RWPE2 (cell line): Measurements from ENCODE around the gene PDSS2.

ENCODE experiments used
- ATAC-seq: fragments of 200-7000 bp; cut with Tn5 transposase; 3 replicates; pipeline ENCODE4 v1.9.1; 2021; ENCODE audit warnings: low read depth
- DNase-seq: peaks from one replicate; pipeline ENCODE4 v3.0.0-alpha.2; 2020; ENCODE audit warnings: low spot score
- H3K27ac ChIP-seq: fragments of 450-650 bp; 2 replicates; pipeline ENCODE4 v1.5.1; 2017; ENCODE audit warnings: mild to moderate bottlenecking; ENCODE audit not compliant: poor library complexity, severe bottlenecking
- H3K27me3 ChIP-seq: fragments of 250-450 bp; sonication (Bioruptor Pico); 2 replicates; pipeline ENCODE4 v1.5.1; 2021; ENCODE audit warnings: mild to moderate bottlenecking, moderate library complexity; ENCODE audit not compliant: insufficient read depth, poor library complexity, severe bottlenecking
- H3K36me3 ChIP-seq: fragments of 250-450 bp; sonication (Bioruptor Pico); 2 replicates; pipeline ENCODE4 v1.5.1; 2020; ENCODE audit warnings: low read depth, mild to moderate bottlenecking, moderate library complexity
- H3K4me1 ChIP-seq: fragments of 250-450 bp; sonication (Bioruptor Pico); 2 replicates; pipeline ENCODE4 v1.5.1; 2021; ENCODE audit warnings: mild to moderate bottlenecking, moderate library complexity; ENCODE audit not compliant: insufficient read depth, poor library complexity, severe bottlenecking
- H3K4me3 ChIP-seq: fragments of 250-450 bp; sonication (Bioruptor Pico); 2 replicates; pipeline ENCODE4 v1.5.1; 2021; ENCODE audit warnings: mild to moderate bottlenecking, moderate library complexity; ENCODE audit not compliant: severe bottlenecking
- H3K9me3 ChIP-seq: fragments of 250-450 bp; sonication (Bioruptor Pico); 2 replicates; pipeline ENCODE4 v1.5.1; 2021; ENCODE audit warnings: mild to moderate bottlenecking, moderate library complexity; ENCODE audit not compliant: severe bottlenecking
- CTCF ChIP-seq: fragments of 450-650 bp; IDR thresholded peaks from one replicate; pipeline ENCODE4 v1.5.1; 2017; ENCODE audit warnings: mild to moderate bottlenecking, moderate library complexity; ENCODE audit not compliant: poor library complexity, severe bottlenecking

Gene PDSS2

GRCh38 chr6:107459283-107460082 lies at the start of gene PDSS2:
Gene PDSS2 (minus strand): TSS chr6:107459564. CDS start chr6:107459285, 279 bp downstream.
- Histone ChIP-seq H3K4me1 (peaks cover 7% of the 10 kb centered on the region), H3K27ac (peak within 1 kb of the TSS; percentile 50), H3K4me3 (peak within 1 kb of the TSS; percentile 58), H3K9me3 (no peaks in the 10 kb centered on the region), H3K36me3 (no peaks in the 10 kb centered on the region), H3K27me3 (no peaks in the 10 kb centered on the region)
- TF ChIP-seq CTCF = peak; percentile 53
- DNase-seq (peak; percentile 97), ATAC-seq (peak; percentile 92)

- Histone ChIP-seq H3K36me3 (no peaks in the 10 kb centered on the region), H3K27ac (no peak overlapping the region), H3K9me3 (no peaks in the 10 kb centered on the region), H3K27me3 (no peaks in the 10 kb centered on the region), H3K4me1 (no peaks in the 10 kb centered on the region), H3K4me3 (no peak overlapping the region)
- DNase-seq (no peak), ATAC-seq (peak; percentile 61; the same call in 2 of the 3 replicates)
- no peak for TF ChIP-seq CTCF
Measured at GRCh38 chr6:107506145-107506544, 46.8 kb upstream of the PDSS2 start.

GRCh38 chr6:107504270-107505026 lies 45.1 kb upstream of the PDSS2 start:
- DNase-seq = no peak
- Histone ChIP-seq H3K4me3 (no peak overlapping the region), H3K9me3 (no peaks in the 10 kb centered on the region), H3K36me3 (no peaks in the 10 kb centered on the region), H3K4me1 (no peaks in the 10 kb centered on the region), H3K27me3 (peaks cover 3% of the 10 kb centered on the region), H3K27ac (no peak overlapping the region)
- ATAC-seq = no peak
- TF ChIP-seq CTCF = no peak

GRCh38 chr6:107496892-107497684 lies 37.7 kb upstream of the PDSS2 start:
- Histone ChIP-seq H3K27me3 (peaks cover 18% of the 10 kb centered on the region), H3K36me3 (no peaks in the 10 kb centered on the region), H3K4me3 (no peak overlapping the region), H3K27ac (no peak overlapping the region), H3K9me3 (no peaks in the 10 kb centered on the region), H3K4me1 (peaks cover 2% of the 10 kb centered on the region)
- DNase-seq (no peak), ATAC-seq (no peak)
- no peak for TF ChIP-seq CTCF
